Loucy (cell line): ENCODE data around the gene RAB8B.

Source experiments
- CTCF ChIP-seq: fragments of 200-600 bp; sonication (generic); conservative IDR thresholded peaks from 2 replicates; pipeline ENCODE4 v1.5.1; 2014; ENCODE audit warnings: mild to moderate bottlenecking, antibody characterized with exemption, low read length
- EZH2phosphoT487 ChIP-seq: fragments of 200-600 bp; IDR thresholded peaks from 2 replicates; pipeline ENCODE4 v1.6.1; 2018; ENCODE audit warnings: antibody characterized with exemption, mild to moderate bottlenecking, moderate library complexity, borderline replicate concordance

- TF ChIP-seq CTCF (no peak), EZH2phosphoT487 (no peak)
These were observed 61.0 kb downstream of the RAB8B start for GRCh38 chr15:63250312-63250965.
